OCI-LY1 (cell line): ENCODE data around the gene DYNC2I2.
A peak's percentile ranks its signal among the peaks of the same experiment; 100 is the strongest.

Source experiments
- H2AFZ ChIP-seq: fragments of 200-600 bp; sonication (generic), shearing (Covaris generic); 2 replicates; pipeline ENCODE4 v1.6.0; 2014; ENCODE audit warnings: antibody characterized with exemption, mild to moderate bottlenecking, low read length
- H3F3A ChIP-seq: fragments of 200-600 bp; sonication (generic), shearing (Covaris generic); 2 replicates; pipeline ENCODE4 v1.6.0; 2014; ENCODE audit warnings: mild to moderate bottlenecking, antibody characterized with exemption, low read length, moderate library complexity; ENCODE audit not compliant: insufficient read depth
- H3K27ac ChIP-seq: fragments of 200-600 bp; sonication (generic); 2 replicates; pipeline ENCODE4 v1.5.1; 2014; ENCODE audit warnings: low read length, mixed run types, mild to moderate bottlenecking, low read depth; ENCODE audit not compliant: poor library complexity, severe bottlenecking
- H3K27me3 ChIP-seq: fragments of 200-600 bp; sonication (generic); 2 replicates; pipeline ENCODE4 v1.6.0; 2014; ENCODE audit warnings: antibody characterized with exemption, mild to moderate bottlenecking, low read length, moderate library complexity; ENCODE audit not compliant: insufficient read depth
- H3K36me3 ChIP-seq: fragments of 200-600 bp; sonication (generic); 2 replicates; pipeline ENCODE4 v1.6.1; 2014; ENCODE audit warnings: mild to moderate bottlenecking, antibody characterized with exemption, low read length, moderate library complexity, mixed read lengths; ENCODE audit not compliant: insufficient read depth
- H3K4me1 ChIP-seq: fragments of 200-600 bp; sonication (generic); 2 replicates; pipeline ENCODE4 v1.5.1; 2014; ENCODE audit warnings: mild to moderate bottlenecking, low read length, moderate library complexity; ENCODE audit not compliant: insufficient read depth, severe bottlenecking
- H3K4me2 ChIP-seq: fragments of 200-600 bp; sonication (generic), shearing (Covaris generic); 2 replicates; pipeline ENCODE4 v1.6.1; 2014; ENCODE audit warnings: low read length
- H3K4me3 ChIP-seq: fragments of 200-600 bp; sonication (generic); 2 replicates; pipeline ENCODE4 v1.5.1; 2014; ENCODE audit warnings: low read length, low read depth, mild to moderate bottlenecking, mixed read lengths; ENCODE audit not compliant: poor library complexity, severe bottlenecking
- H3K79me2 ChIP-seq: fragments of 200-600 bp; shearing (Covaris generic); 2 replicates; pipeline ENCODE4 v1.6.1; 2016; ENCODE audit warnings: mixed run types, low read length, mixed read lengths; ENCODE audit not compliant: insufficient read depth
- H3K9ac ChIP-seq: fragments of 200-600 bp; sonication (generic), shearing (Covaris generic); 2 replicates; pipeline ENCODE4 v1.6.1; 2014; ENCODE audit warnings: mild to moderate bottlenecking, low read length, mixed read lengths
- H3K9me2 ChIP-seq: fragments of 200-600 bp; sonication (generic), shearing (Covaris generic); 2 replicates; pipeline ENCODE4 v1.6.1; 2014; ENCODE audit warnings: low read depth, mild to moderate bottlenecking, low read length, mixed read lengths
- H3K9me3 ChIP-seq: fragments of 200-600 bp; shearing (Covaris generic); 2 replicates; pipeline ENCODE4 v1.6.1; 2014; ENCODE audit warnings: low read length, mixed read lengths
- H4K20me1 ChIP-seq: fragments of 200-600 bp; sonication (generic), shearing (Covaris generic); 2 replicates; pipeline ENCODE4 v1.6.0; 2016; ENCODE audit warnings: mild to moderate bottlenecking, low read length; ENCODE audit not compliant: insufficient read depth
- CTCF ChIP-seq: fragments of 200-600 bp; sonication (generic), shearing (Covaris generic); IDR thresholded peaks from 2 replicates; pipeline ENCODE4 v1.5.1; 2017; ENCODE audit warnings: mild to moderate bottlenecking, antibody characterized with exemption, low read length, moderate library complexity, mixed read lengths
- EZH2 ChIP-seq: fragments of 200-600 bp; sonication (generic), shearing (Covaris generic); IDR thresholded peaks from 2 replicates; pipeline ENCODE4 v1.8.0; 2017; ENCODE audit warnings: borderline replicate concordance, mixed run types, mild to moderate bottlenecking, antibody characterized with exemption, low read length, moderate library complexity, mixed read lengths

DYNC2I2 gene

GRCh38 chr9:128642675-128643245 is 13.9 kb downstream of the DYNC2I2 start:
- peak overlapping the region; percentile 79 for H3K27ac ChIP-seq
- no peaks in the 10 kb centered on the region for H3K9me3 ChIP-seq
- H3K4me1 ChIP-seq = peaks cover 21% of the 10 kb centered on the region
- no peaks in the 10 kb centered on the region for H3F3A ChIP-seq
- no peaks in the 10 kb centered on the region for H4K20me1 ChIP-seq
- H3K9me2 ChIP-seq = no peaks in the 10 kb centered on the region
- H3K4me2 ChIP-seq = no peak overlapping the region
- no peak for TF ChIP-seq EZH2
- TF ChIP-seq CTCF = no peak
- H3K9ac ChIP-seq = no peak overlapping the region
- no peaks in the 10 kb centered on the region for H3K27me3 ChIP-seq
- no peak overlapping the region for H2AFZ ChIP-seq
- H3K79me2 ChIP-seq = no peaks in the 10 kb centered on the region
- peaks cover 21% of the 10 kb centered on the region for H3K36me3 ChIP-seq
- no peak overlapping the region for H3K4me3 ChIP-seq

DNA sequence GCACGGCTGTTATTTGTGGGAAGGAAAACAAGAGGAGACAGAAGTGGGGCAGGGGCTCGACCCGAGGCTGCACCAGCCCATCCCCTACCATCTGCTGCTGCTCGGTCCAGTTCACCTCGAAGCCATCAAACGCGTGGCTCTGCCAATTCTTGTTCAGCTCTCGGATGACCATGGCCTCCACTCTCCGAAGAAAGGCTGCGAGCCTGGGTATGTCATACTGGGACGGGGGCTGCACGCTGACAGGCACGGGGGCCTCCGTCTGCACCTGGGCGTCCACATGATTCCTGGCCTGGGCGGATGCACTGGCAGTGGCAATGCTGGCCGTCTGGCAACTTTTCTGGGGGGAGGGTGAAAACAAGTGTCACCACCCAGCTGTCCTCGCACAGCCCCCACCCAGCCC is 16.0 kb downstream of the DYNC2I2 start:
- no peak overlapping the region for H2AFZ ChIP-seq
- H4K20me1 ChIP-seq = no peaks in the 10 kb centered on the region
- no peaks in the 10 kb centered on the region for H3K9me2 ChIP-seq
- H3K27me3 ChIP-seq = no peaks in the 10 kb centered on the region
- H3F3A ChIP-seq = no peaks in the 10 kb centered on the region
- H3K4me2 ChIP-seq = no peak overlapping the region
- TF ChIP-seq EZH2 (no peak), CTCF (no peak)
- H3K9me3 ChIP-seq = no peaks in the 10 kb centered on the region
- H3K79me2 ChIP-seq = no peaks in the 10 kb centered on the region
- H3K9ac ChIP-seq = no peak overlapping the region
- H3K36me3 ChIP-seq = peaks cover 43% of the 10 kb centered on the region
- H3K27ac ChIP-seq = no peak overlapping the region
- no peak overlapping the region for H3K4me3 ChIP-seq
- peaks cover 21% of the 10 kb centered on the region for H3K4me1 ChIP-seq

GRCh38 chr9:128638580-128638979 is 18.1 kb downstream of the DYNC2I2 start:
- H3K9me2 ChIP-seq = no peaks in the 10 kb centered on the region
- H3K27ac ChIP-seq = no peak overlapping the region
- no peaks in the 10 kb centered on the region for H3K9me3 ChIP-seq
- no peaks in the 10 kb centered on the region for H3K27me3 ChIP-seq
- H3K4me3 ChIP-seq = no peak overlapping the region
- H3F3A ChIP-seq = no peaks in the 10 kb centered on the region
- H3K79me2 ChIP-seq = no peaks in the 10 kb centered on the region
- no peak for TF ChIP-seq EZH2
- no peak for TF ChIP-seq CTCF
- H4K20me1 ChIP-seq = no peaks in the 10 kb centered on the region
- no peak overlapping the region for H3K9ac ChIP-seq
- H3K4me1 ChIP-seq = peaks cover 9% of the 10 kb centered on the region
- peaks cover 55% of the 10 kb centered on the region for H3K36me3 ChIP-seq
- H3K4me2 ChIP-seq = no peak overlapping the region
- H2AFZ ChIP-seq = no peak overlapping the region
